Measurements from ENCODE around the gene SOCS4.

Gene SOCS4

DNA sequence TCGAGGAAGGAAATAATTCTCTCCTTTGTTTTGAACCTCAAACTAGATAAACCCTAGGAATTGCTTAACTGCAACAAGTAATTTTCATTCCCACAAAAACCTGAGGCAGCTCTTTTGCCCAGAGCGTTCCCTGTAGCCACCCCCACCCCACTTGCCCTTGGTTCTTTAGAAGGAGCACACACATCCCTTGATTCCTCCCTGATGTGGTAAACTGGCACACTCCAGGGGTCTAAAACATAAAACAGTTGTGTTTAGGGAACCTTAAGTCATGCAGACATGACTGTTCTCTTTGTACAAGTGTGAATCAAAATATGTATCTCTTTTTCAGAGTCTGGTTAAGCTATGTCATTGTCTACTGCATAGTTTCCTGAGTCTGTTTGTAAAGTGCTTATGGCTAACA, 38.4 kb downstream of the SOCS4 start:
- H3K4me1 ChIP-seq, result peaks cover 11% of the 10 kb centered on the region
- TF ChIP-seq, protein P1, sequence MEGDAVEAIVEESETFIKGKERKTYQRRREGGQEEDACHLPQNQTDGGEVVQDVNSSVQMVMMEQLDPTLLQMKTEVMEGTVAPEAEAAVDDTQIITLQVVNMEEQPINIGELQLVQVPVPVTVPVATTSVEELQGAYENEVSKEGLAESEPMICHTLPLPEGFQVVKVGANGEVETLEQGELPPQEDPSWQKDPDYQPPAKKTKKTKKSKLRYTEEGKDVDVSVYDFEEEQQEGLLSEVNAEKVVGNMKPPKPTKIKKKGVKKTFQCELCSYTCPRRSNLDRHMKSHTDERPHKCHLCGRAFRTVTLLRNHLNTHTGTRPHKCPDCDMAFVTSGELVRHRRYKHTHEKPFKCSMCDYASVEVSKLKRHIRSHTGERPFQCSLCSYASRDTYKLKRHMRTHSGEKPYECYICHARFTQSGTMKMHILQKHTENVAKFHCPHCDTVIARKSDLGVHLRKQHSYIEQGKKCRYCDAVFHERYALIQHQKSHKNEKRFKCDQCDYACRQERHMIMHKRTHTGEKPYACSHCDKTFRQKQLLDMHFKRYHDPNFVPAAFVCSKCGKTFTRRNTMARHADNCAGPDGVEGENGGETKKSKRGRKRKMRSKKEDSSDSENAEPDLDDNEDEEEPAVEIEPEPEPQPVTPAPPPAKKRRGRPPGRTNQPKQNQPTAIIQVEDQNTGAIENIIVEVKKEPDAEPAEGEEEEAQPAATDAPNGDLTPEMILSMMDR (IDR thresholded peaks at IDR 0.05), result no peak

DNA sequence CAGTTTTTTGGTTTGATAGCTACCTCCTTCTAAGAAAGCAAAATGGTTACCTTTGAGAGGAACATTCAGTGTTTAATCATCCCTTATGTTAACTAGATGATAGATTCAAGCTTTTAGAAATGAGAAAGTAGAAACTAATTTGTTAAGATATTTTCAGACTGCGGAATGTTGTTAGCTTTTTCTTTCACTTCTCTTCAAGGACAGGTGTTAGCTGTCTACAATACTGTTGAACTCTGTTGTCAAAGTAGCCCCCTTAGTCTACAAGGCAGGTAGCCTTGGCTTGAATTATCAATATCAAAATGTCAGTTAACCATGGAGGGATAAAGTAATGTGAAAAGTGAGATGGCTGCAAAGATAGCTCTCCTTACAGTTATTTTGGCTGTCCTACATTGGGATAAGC, 39.2 kb downstream of the SOCS4 start:
- no peak overlapping the region for H3K27ac ChIP-seq
- no peaks in the 10 kb centered on the region for H3K27me3 ChIP-seq (ENCODE audit: control insufficient read depth, insufficient read depth, low read length)
- H3K79me2 ChIP-seq, result no peaks in the 10 kb centered on the region
- H2AFZ ChIP-seq, result no peak overlapping the region
- no peak overlapping the region for H3K4me2 ChIP-seq (ENCODE audit: low read length)
- H3K9ac ChIP-seq, result no peak overlapping the region
- H3K9me3 ChIP-seq (ENCODE audit: control insufficient read depth, low read length), result no peaks in the 10 kb centered on the region
- peaks cover 13% of the 10 kb centered on the region for H3K4me1 ChIP-seq
- H3K36me3 ChIP-seq (ENCODE audit: control insufficient read depth, insufficient read depth, low read length), result no peaks in the 10 kb centered on the region
- no peak overlapping the region for H3K4me3 ChIP-seq (ENCODE audit: low read depth, low read length)
- TF ChIP-seq, protein P1 (IDR thresholded peaks at IDR 0.05), result no peak

More for the DNA sequence above, 38.4 kb downstream of the SOCS4 start:
- Histone ChIP-seq H3K4me2 (ENCODE audit: low read length) (no peak overlapping the region), H3K9me3 (ENCODE audit: control insufficient read depth, low read length) (no peaks in the 10 kb centered on the region), H2AFZ (no peak overlapping the region), H3K27me3 (ENCODE audit: control insufficient read depth, insufficient read depth, low read length) (no peaks in the 10 kb centered on the region), H3K4me3 (ENCODE audit: low read depth, low read length) (no peak overlapping the region), H3K9ac (no peak overlapping the region), H3K79me2 (no peaks in the 10 kb centered on the region), H3K36me3 (ENCODE audit: control insufficient read depth, insufficient read depth, low read length) (no peaks in the 10 kb centered on the region), H3K27ac (no peak overlapping the region)

DNA sequence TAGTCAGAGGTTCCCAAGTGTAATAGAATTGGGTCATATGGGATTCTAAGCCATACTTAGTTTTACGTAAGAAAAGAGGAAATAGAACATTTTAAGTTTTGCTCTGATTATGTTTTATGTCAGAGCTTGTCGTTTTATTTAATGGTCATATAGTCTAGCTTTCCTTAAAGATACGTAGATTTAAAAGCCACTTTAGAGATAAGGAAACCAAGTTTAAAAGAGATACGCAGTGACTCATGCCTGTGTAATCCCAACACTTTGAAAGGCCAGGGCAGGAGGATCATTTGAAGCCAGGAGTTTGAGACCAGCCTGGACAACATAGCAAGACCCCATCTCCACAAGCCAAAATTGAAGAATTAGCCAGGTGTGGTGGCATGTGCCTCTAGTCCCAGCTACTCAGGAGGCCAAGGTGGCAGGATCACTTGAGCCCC, 44.0 kb downstream of the SOCS4 start:
- no peak overlapping the region for H3K9ac ChIP-seq
- H3K4me2 ChIP-seq (ENCODE audit: low read length), result no peak overlapping the region
- no peaks in the 10 kb centered on the region for H3K36me3 ChIP-seq (ENCODE audit: control insufficient read depth, insufficient read depth, low read length)
- no peaks in the 10 kb centered on the region for H3K79me2 ChIP-seq
- H3K4me3 ChIP-seq (ENCODE audit: low read depth, low read length), result no peak overlapping the region
- H3K27me3 ChIP-seq (ENCODE audit: control insufficient read depth, insufficient read depth, low read length), result no peaks in the 10 kb centered on the region
- H2AFZ ChIP-seq, result no peak overlapping the region
- peaks cover 21% of the 10 kb centered on the region for H3K4me1 ChIP-seq
- TF ChIP-seq, protein P1 (IDR thresholded peaks at IDR 0.05), result no peak
- no peak overlapping the region for H3K27ac ChIP-seq
- H3K9me3 ChIP-seq (ENCODE audit: control insufficient read depth, low read length), result no peaks in the 10 kb centered on the region

DNA sequence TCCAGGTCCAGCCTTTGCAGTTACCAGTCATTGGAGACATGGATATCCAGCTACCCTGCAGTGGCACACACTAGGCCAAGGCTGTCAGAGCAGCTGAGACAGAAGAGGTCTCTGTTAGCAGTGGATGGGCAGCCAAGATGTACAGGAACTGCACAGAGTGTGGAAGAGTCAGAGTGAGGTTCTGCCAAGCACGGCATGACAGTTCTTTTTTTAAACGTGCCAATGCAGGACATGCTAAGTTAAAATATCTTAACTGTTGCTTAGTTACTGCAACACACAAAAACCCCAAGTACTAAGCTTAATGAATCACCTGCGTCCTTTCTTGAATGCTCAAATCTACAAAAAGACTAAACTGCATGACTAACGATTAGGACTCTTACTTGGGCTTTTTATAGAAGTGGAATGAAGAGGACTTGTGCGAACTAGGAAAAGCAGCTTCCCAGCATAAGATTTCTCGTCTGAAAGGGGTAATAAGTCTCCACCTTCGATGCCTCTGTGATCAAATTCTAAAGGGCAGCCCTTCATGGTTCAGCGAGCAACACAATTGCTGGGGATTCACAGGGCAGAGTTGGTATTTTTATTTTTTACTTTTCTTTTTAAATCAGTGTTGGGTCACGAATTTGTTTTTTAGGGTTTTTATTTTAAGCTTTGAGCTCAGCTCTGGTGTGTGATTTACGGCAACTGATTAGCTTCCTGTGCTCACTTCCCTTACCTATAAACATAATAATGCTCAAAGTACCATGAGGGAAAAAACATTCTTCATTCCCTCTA, 45.0 kb downstream of the SOCS4 start:
- Histone ChIP-seq H3K9ac (no peak overlapping the region), H3K9me3 (ENCODE audit: control insufficient read depth, low read length) (no peaks in the 10 kb centered on the region), H3K36me3 (ENCODE audit: control insufficient read depth, insufficient read depth, low read length) (no peaks in the 10 kb centered on the region), H3K79me2 (no peaks in the 10 kb centered on the region), H3K4me2 (ENCODE audit: low read length) (peak overlapping the region; percentile 5), H2AFZ (peak overlapping the region; percentile 71), H3K4me3 (ENCODE audit: low read depth, low read length) (peak overlapping the region; percentile 7), H3K27ac (no peak overlapping the region), H3K4me1 (peaks cover 18% of the 10 kb centered on the region), H3K27me3 (ENCODE audit: control insufficient read depth, insufficient read depth, low read length) (no peaks in the 10 kb centered on the region)
- TF ChIP-seq, protein P1 (IDR thresholded peaks at IDR 0.05), result no peak

DNA sequence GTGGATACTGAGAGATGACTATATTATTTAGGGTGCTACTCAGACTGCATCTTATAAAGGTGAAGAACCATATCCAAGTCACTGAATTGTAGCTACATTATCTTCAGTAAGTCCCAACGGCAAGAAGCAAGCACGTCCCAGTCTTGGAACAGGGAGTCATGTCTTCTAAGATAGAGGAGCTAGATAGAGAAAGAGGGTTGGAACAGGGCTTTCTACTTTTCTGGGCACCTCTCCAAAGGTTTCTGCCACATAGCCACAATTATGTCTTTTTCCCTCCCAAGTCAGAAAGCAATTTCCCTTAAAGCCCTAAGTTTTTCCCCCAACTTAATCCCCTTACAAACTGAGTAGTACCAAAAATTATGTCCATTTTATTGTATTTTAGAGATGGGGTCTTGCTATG, 46.8 kb downstream of the SOCS4 start:
- H3K4me1 ChIP-seq, result peaks cover 11% of the 10 kb centered on the region
- no peak overlapping the region for H3K4me3 ChIP-seq (ENCODE audit: low read depth, low read length)
- H3K27me3 ChIP-seq (ENCODE audit: control insufficient read depth, insufficient read depth, low read length), result no peaks in the 10 kb centered on the region
- no peaks in the 10 kb centered on the region for H3K9me3 ChIP-seq (ENCODE audit: control insufficient read depth, low read length)
- H3K9ac ChIP-seq, result no peak overlapping the region
- H2AFZ ChIP-seq, result peak overlapping the region; percentile 15
- H3K27ac ChIP-seq, result no peak overlapping the region
- TF ChIP-seq, protein P1 (IDR thresholded peaks at IDR 0.05), result no peak
- H3K79me2 ChIP-seq, result no peaks in the 10 kb centered on the region
- H3K36me3 ChIP-seq (ENCODE audit: control insufficient read depth, insufficient read depth, low read length), result no peaks in the 10 kb centered on the region
- no peak overlapping the region for H3K4me2 ChIP-seq (ENCODE audit: low read length)
